ENCODE results near the gene FIGLA.

Gene FIGLA

GRCh38 chr2:70757966-70758365 is 32.5 kb downstream of the FIGLA start:
- no peak overlapping the region for H3K4me3 ChIP-seq (ENCODE audit: low read depth, low read length)
- TF ChIP-seq POLR2A (IDR thresholded peaks at IDR 0.05; ENCODE audit: extremely low read depth, insufficient read length): no peak
- TF ChIP-seq CTCF (IDR thresholded peaks at IDR 0.05; ENCODE audit: low read depth, low read length): no peak
- no peak for TF ChIP-seq MYC (IDR thresholded peaks at IDR 0.05; ENCODE audit: low read depth, low read length)
- TF ChIP-seq MAX (IDR thresholded peaks at IDR 0.05; ENCODE audit: low read depth, low read length): no peak
- no peak for DNase-seq (ENCODE audit: low read depth)

GRCh38 chr2:70757360-70757759 is 33.1 kb downstream of the FIGLA start:
- H3K4me3 ChIP-seq (ENCODE audit: low read depth, low read length): no peak overlapping the region
- DNase-seq (ENCODE audit: low read depth): no peak
- TF ChIP-seq CTCF (IDR thresholded peaks at IDR 0.05; ENCODE audit: low read depth, low read length) (no peak), MYC (IDR thresholded peaks at IDR 0.05; ENCODE audit: low read depth, low read length) (no peak), MAX (IDR thresholded peaks at IDR 0.05; ENCODE audit: low read depth, low read length) (no peak), POLR2A (IDR thresholded peaks at IDR 0.05; ENCODE audit: extremely low read depth, insufficient read length) (no peak)

- no peak for DNase-seq (ENCODE audit: low read depth)
- TF ChIP-seq MYC (IDR thresholded peaks at IDR 0.05; ENCODE audit: low read depth, low read length): no peak
- TF ChIP-seq POLR2A (IDR thresholded peaks at IDR 0.05; ENCODE audit: extremely low read depth, insufficient read length): no peak
- TF ChIP-seq CTCF (IDR thresholded peaks at IDR 0.05; ENCODE audit: low read depth, low read length): no peak
- TF ChIP-seq MAX (IDR thresholded peaks at IDR 0.05; ENCODE audit: low read depth, low read length): no peak
- H3K4me3 ChIP-seq (ENCODE audit: low read depth, low read length): no peak overlapping the region
Observed at GRCh38 chr2:70756128-70756527, 34.3 kb downstream of the FIGLA start.

GRCh38 chr2:70753902-70754301 is 36.5 kb downstream of the FIGLA start:
- no peak overlapping the region for H3K4me3 ChIP-seq (ENCODE audit: low read depth, low read length)
- TF ChIP-seq CTCF (IDR thresholded peaks at IDR 0.05; ENCODE audit: low read depth, low read length) (no peak), MYC (IDR thresholded peaks at IDR 0.05; ENCODE audit: low read depth, low read length) (no peak), MAX (IDR thresholded peaks at IDR 0.05; ENCODE audit: low read depth, low read length) (no peak), POLR2A (IDR thresholded peaks at IDR 0.05; ENCODE audit: extremely low read depth, insufficient read length) (no peak)
- DNase-seq (ENCODE audit: low read depth): no peak

- DNase-seq (ENCODE audit: low read depth): no peak
- no peak overlapping the region for H3K4me3 ChIP-seq (ENCODE audit: low read depth, low read length)
Observed at GRCh38 chr2:70753031-70753430, 37.4 kb downstream of the FIGLA start.

More at GRCh38 chr2:70753031-70753430, 37.4 kb downstream of the FIGLA start:
- TF ChIP-seq CTCF (IDR thresholded peaks at IDR 0.05; ENCODE audit: low read depth, low read length): no peak
